K562 (cell line): ENCODE measurements around the gene LITAF. TPM values are rescaled to one million over a fixed set of nuclear protein-coding genes. Genes with fewer than 3 reads are reported as not detected.

Experiments used
- AFF1 ChIP-seq, 2 experiments: fragments of 450-650 bp; IDR thresholded peaks; 2 replicates each; pipeline ENCODE4 v1.6.1; 2018; ENCODE audit warnings: mild to moderate bottlenecking in 2 of 2, low read depth in 1 of 2; ENCODE audit not compliant: partially characterized antibody in 2 of 2
- CAMTA2 ChIP-seq: fragments of 250-450 bp; sonication (Bioruptor Pico); conservative IDR thresholded peaks from 2 replicates; pipeline ENCODE4 v1.5.1; 2022
- CBX2 ChIP-seq: fragments of 200-600 bp; sonication (generic); IDR thresholded peaks from one replicate; pipeline ENCODE4 v1.6.1; 2012; ENCODE audit warnings: mild to moderate bottlenecking, low read length, inconsistent platforms; ENCODE audit not compliant: insufficient read depth, poor library complexity, severe bottlenecking
- FOXK2 ChIP-seq, 2 experiments: fragments of 450-650 bp; IDR thresholded peaks in 1 of 2; conservative IDR thresholded peaks in 1 of 2; 2 replicates each; pipeline ENCODE4 v1.6.1; 2016; ENCODE audit warnings: low read depth in 2 of 2, mild to moderate bottlenecking in 1 of 2
- HDAC8 ChIP-seq: fragments of 450-650 bp; IDR thresholded peaks from 2 replicates; pipeline ENCODE4 v1.6.1; 2016; ENCODE audit warnings: mild to moderate bottlenecking, missing genetic modification characterization, moderate library complexity, missing compliant biosample characterization
- HIVEP1 ChIP-seq: fragments of 250-450 bp; sonication (Bioruptor Pico); IDR thresholded peaks from 2 replicates; pipeline ENCODE4 v1.4.0; 2020; ENCODE audit warnings: mild to moderate bottlenecking
- NR0B1 ChIP-seq: fragments of 450-650 bp; IDR thresholded peaks from one replicate; pipeline ENCODE4 v1.6.1; 2018; ENCODE audit warnings: mild to moderate bottlenecking, moderate library complexity; ENCODE audit not compliant: partially characterized antibody
- PCBP1 ChIP-seq: fragments of 200-400 bp; formaldehyde crosslinking; IDR thresholded peaks from 2 replicates; pipeline ENCODE4 v1.6.1; 2018; ENCODE audit warnings: mild to moderate bottlenecking, low read depth, low read length; ENCODE audit not compliant: poor library complexity, severe bottlenecking
- RAD21 ChIP-seq, 2 experiments: fragments of 250-450 bp in 1 of 2; fragments of 450-650 bp in 1 of 2; sonication (Bioruptor Pico) in 1 of 2; formaldehyde crosslinking in 1 of 2; IDR thresholded peaks in 1 of 2; conservative IDR thresholded peaks in 1 of 2; 2 replicates each; pipeline versions ENCODE4 v1.4.0 to v1.8.0; 2020 to 2022; ENCODE audit warnings: mild to moderate bottlenecking in 2 of 2, moderate library complexity in 1 of 2
- RNF219 ChIP-seq: fragments of 250-450 bp; sonication (Bioruptor Pico); IDR thresholded peaks from 2 replicates; pipeline ENCODE4 v1.5.0; 2022; ENCODE audit warnings: mild to moderate bottlenecking
- SMAD4 ChIP-seq: fragments of 250-450 bp; sonication (Bioruptor Pico); conservative IDR thresholded peaks from 2 replicates; pipeline ENCODE4 v1.8.0; 2021; ENCODE audit warnings: inconsistent platforms, mild to moderate bottlenecking, moderate library complexity
- TBP ChIP-seq: optimal IDR thresholded peaks from 2 replicates; pipeline ENCODE3; 2011; ENCODE audit warnings: low read depth, low read length, improper control_type of control experiment
- TFAM ChIP-seq: fragments of 250-450 bp; sonication (Bioruptor Pico); conservative IDR thresholded peaks from 2 replicates; pipeline ENCODE4 v1.5.0; 2021; ENCODE audit warnings: mild to moderate bottlenecking, moderate library complexity
- ZFP36 ChIP-seq: fragments of 150-350 bp; IDR thresholded peaks from 2 replicates; pipeline ENCODE4 v1.6.1; 2018; ENCODE audit warnings: low read length, low read depth; ENCODE audit not compliant: partially characterized antibody
- ZKSCAN3 ChIP-seq: fragments of 250-450 bp; sonication (Bioruptor Pico); IDR thresholded peaks from 2 replicates; pipeline ENCODE4 v1.4.0; 2020
- ZNF316 ChIP-seq: fragments of 450-650 bp; IDR thresholded peaks from 2 replicates; pipeline ENCODE4 v1.6.1; 2016
- ZNF507 ChIP-seq: conservative IDR thresholded peaks from 2 replicates; pipeline ENCODE4 v1.6.1; 2017; ENCODE audit warnings: missing genetic modification characterization, missing compliant biosample characterization
- ZNF740 ChIP-seq, 3 experiments: fragments of 200-800 bp in 1 of 3; sonication (Bioruptor generic) in 1 of 3; sonication (generic) in 1 of 3; formaldehyde crosslinking in 1 of 3; IDR thresholded peaks; 2 replicates each; pipeline versions ENCODE4 v1.6.1 to v1.8.0; 2016 to 2022; ENCODE audit warnings: mild to moderate bottlenecking in 2 of 3, missing compliant biosample characterization in 2 of 3, missing genetic modification characterization in 2 of 3, missing genetic modification reagents in 1 of 3
- polyA plus RNA-seq, 8 experiments: library from polyadenylated mRNA; depleted of rRNA in 4 of 8; stranded (reverse) in 5 of 8; unstranded in 3 of 8; fragments of >200 nt; fragmentation: Nextera tagmentation in 2 of 8; fragmentation: Illumina TruSeq in 1 of 8; extraction: Ambion mirVana in 2 of 8; extraction: Trizol in 1 of 8; gene quantifications; 2 replicates each; pipeline versions ENCODE4 v1.2.1 to v1.2.3, GENCODE V29; 2011 to 2014; ENCODE audit warnings: inconsistent platforms in 1 of 8, missing spikeins in 1 of 8
- total RNA-seq, 7 experiments: library from RNA; depleted of rRNA in 6 of 7; stranded (reverse); fragments of >200 nt in 6 of 7; fragmentation: Illumina TruSeq in 2 of 7; extraction: Trizol in 2 of 7; gene quantifications; 2 replicates each; pipeline versions ENCODE4 v1.2.1 to v1.2.3, GENCODE V29; 2011 to 2021; ENCODE audit warnings: low replicate concordance in 1 of 7

The LITAF gene
- total and polyA plus RNA-seq, 9 of the 15 experiments (the other 6 are each of a cell fraction or from before 2014, with no cell fraction given): 4.1 to 17.8 (median 11.9) TPM

GRCh38 chr16:11633113-11633512 lies 46.4 kb upstream of the LITAF start (continued):
- no peak for TF ChIP-seq ZNF740 (CRISPR knock-in tag; IDR thresholded peaks at IDR 0.05)
- TF ChIP-seq ZNF740 (tag; IDR thresholded peaks at IDR 0.05): peak in 1 of 2 experiments; percentile 29; a peak in 1 of 4 replicates
- no peak for TF ChIP-seq CBX2
- TF ChIP-seq ZNF316: no peak
- TF ChIP-seq RAD21 (CRISPR knock-in tag; conservative IDR thresholded peaks at IDR 0.05 in 1 of 2, IDR thresholded peaks at IDR 0.05 in 1 of 2): no peak
- TF ChIP-seq HIVEP1 (CRISPR knock-in tag): 0 out of 2 replicates have a peak, but pooled peaks have one; percentile 48
- TF ChIP-seq SMAD4: 0 out of 2 replicates have a peak, but pooled peaks have one; percentile 21
- TF ChIP-seq PCBP1: no peak
- TF ChIP-seq HDAC8 (tag): peak; percentile 44; the same call in 1 of the 2 replicates
- no peak for TF ChIP-seq ZNF507
- no peak for TF ChIP-seq TBP
- no peak for TF ChIP-seq CAMTA2 (CRISPR knock-in tag)
- peak; percentile 63 for TF ChIP-seq ZFP36
- TF ChIP-seq ZKSCAN3 (CRISPR knock-in tag): no peak
- TF ChIP-seq AFF1 (IDR thresholded peaks at IDR 0.05; ENCODE audit: low read depth in 1 of 2, partially characterized antibody in 2 of 2): no peak
- 0 out of 2 replicates have a peak, but pooled peaks have one; percentile 48 for TF ChIP-seq RNF219
- TF ChIP-seq NR0B1: no peak
- TF ChIP-seq FOXK2 (conservative IDR thresholded peaks at IDR 0.05 in 1 of 2, IDR thresholded peaks at IDR 0.05 in 1 of 2; ENCODE audit: low read depth in 2 of 2): no peak
- no peak for TF ChIP-seq TFAM
